Mesendoderm (in vitro differentiated cells): ENCODE data around the gene P2RX3.

Experiments used
- DNase-seq: peaks from one replicate; pipeline ENCODE4 v3.0.0; 2013
- H2AK5ac ChIP-seq: 2 replicates; pipeline ENCODE4 v1.6.1; 2013; ENCODE audit warnings: low read length, inconsistent platforms
- H2BK120ac ChIP-seq: 2 replicates; pipeline ENCODE4 v1.6.1; 2013; ENCODE audit warnings: low read depth, mild to moderate bottlenecking, low read length, moderate library complexity, mixed read lengths
- H2BK15ac ChIP-seq: replicated peaks from 2 replicates; pipeline ENCODE4 v1.6.1; 2013; ENCODE audit warnings: low read depth, mild to moderate bottlenecking, moderate library complexity
- H2BK5ac ChIP-seq: 2 replicates; pipeline ENCODE4 v1.6.1; 2013; ENCODE audit warnings: low read length, inconsistent platforms
- H3K18ac ChIP-seq: 2 replicates; pipeline ENCODE4 v1.6.1; 2013; ENCODE audit warnings: mild to moderate bottlenecking, low read length, mixed read lengths
- H3K23ac ChIP-seq: one replicate; pipeline ENCODE4 v1.6.1; 2013; ENCODE audit warnings: low read length
- H3K27ac ChIP-seq: 2 replicates; pipeline ENCODE4 v1.5.1; 2013; ENCODE audit warnings: low read depth, mild to moderate bottlenecking, inconsistent platforms, low read length, moderate library complexity
- H3K27me3 ChIP-seq: 2 replicates; pipeline ENCODE4 v1.6.1; 2013; ENCODE audit warnings: low read length, control low read depth, mild to moderate bottlenecking, inconsistent platforms; ENCODE audit not compliant: insufficient read depth, poor library complexity
- H3K36me3 ChIP-seq: 2 replicates; pipeline ENCODE4 v1.6.1; 2013; ENCODE audit warnings: low read length, inconsistent platforms; ENCODE audit not compliant: control insufficient read depth, insufficient read depth
- H3K4ac ChIP-seq: one replicate; pipeline ENCODE4 v1.6.1; 2013; ENCODE audit warnings: low read depth, mild to moderate bottlenecking, low read length, moderate library complexity
- H3K4me1 ChIP-seq: 2 replicates; pipeline ENCODE4 v1.6.1; 2013; ENCODE audit warnings: low read depth, low read length, inconsistent platforms; ENCODE audit not compliant: control insufficient read depth
- H3K4me2 ChIP-seq: 2 replicates; pipeline ENCODE4 v1.6.1; 2013; ENCODE audit warnings: low read length
- H3K4me3 ChIP-seq: 2 replicates; pipeline ENCODE4 v1.5.1; 2013; ENCODE audit warnings: mild to moderate bottlenecking, low read length
- H3K56ac ChIP-seq: one replicate; pipeline ENCODE4 v1.6.1; 2013; ENCODE audit warnings: low read length
- H3K79me1 ChIP-seq: 2 replicates; pipeline ENCODE4 v1.6.1; 2013; ENCODE audit warnings: low read length, inconsistent platforms
- H3K79me2 ChIP-seq: 2 replicates; pipeline ENCODE4 v1.6.1; 2013; ENCODE audit warnings: mild to moderate bottlenecking, low read length; ENCODE audit not compliant: control insufficient read depth, insufficient read depth
- H3K9ac ChIP-seq: 2 replicates; pipeline ENCODE4 v1.6.1; 2013; ENCODE audit warnings: low read length, inconsistent platforms
- H4K5ac ChIP-seq: one replicate; pipeline ENCODE4 v1.6.1; 2013; ENCODE audit warnings: low read length
- H4K8ac ChIP-seq: one replicate; pipeline ENCODE4 v1.6.1; 2013; ENCODE audit warnings: low read depth, mild to moderate bottlenecking, control low read depth, low read length, moderate library complexity
- WGBS: extraction: QIAGEN DNeasy Blood & Tissue Kit; methylation state at CpG from one replicate; pipeline ENCODE4 v1.1.7; 2013; ENCODE audit warnings: low lambda C conversion rate, missing lambda C conversion rate; ENCODE audit not compliant: insufficient coverage; ENCODE audit errors: extremely low coverage; 5-methylcytosine and 5-hydroxymethylcytosine counted together

P2RX3 gene

GRCh38 chr11:57357856-57358255 is 19.7 kb downstream of the P2RX3 start:
- H3K79me1 ChIP-seq, result no peaks in the 10 kb centered on the region
- H3K9ac ChIP-seq, result no peak overlapping the region
- no peak overlapping the region for H3K27ac ChIP-seq
- no peaks in the 10 kb centered on the region for H3K27me3 ChIP-seq
- no peak overlapping the region for H2BK15ac ChIP-seq
- WGBS, result no CpG with 5 or more reads among the region's 6 CpGs
- H4K8ac ChIP-seq, result no peak overlapping the region
- H3K4me1 ChIP-seq, result peaks cover 2% of the 10 kb centered on the region
- no peak overlapping the region for H3K4ac ChIP-seq
- no peak overlapping the region for H3K4me2 ChIP-seq
- H3K23ac ChIP-seq, result no peak overlapping the region
- DNase-seq, result no peak
- no peak overlapping the region for H2AK5ac ChIP-seq
- no peaks in the 10 kb centered on the region for H3K79me2 ChIP-seq
- H4K5ac ChIP-seq, result no peak overlapping the region
- no peak overlapping the region for H3K18ac ChIP-seq
- H3K36me3 ChIP-seq, result no peaks in the 10 kb centered on the region
- H2BK120ac ChIP-seq, result no peak overlapping the region
- no peak overlapping the region for H2BK5ac ChIP-seq
- H3K56ac ChIP-seq, result no peak overlapping the region
- no peak overlapping the region for H3K4me3 ChIP-seq

DNA sequence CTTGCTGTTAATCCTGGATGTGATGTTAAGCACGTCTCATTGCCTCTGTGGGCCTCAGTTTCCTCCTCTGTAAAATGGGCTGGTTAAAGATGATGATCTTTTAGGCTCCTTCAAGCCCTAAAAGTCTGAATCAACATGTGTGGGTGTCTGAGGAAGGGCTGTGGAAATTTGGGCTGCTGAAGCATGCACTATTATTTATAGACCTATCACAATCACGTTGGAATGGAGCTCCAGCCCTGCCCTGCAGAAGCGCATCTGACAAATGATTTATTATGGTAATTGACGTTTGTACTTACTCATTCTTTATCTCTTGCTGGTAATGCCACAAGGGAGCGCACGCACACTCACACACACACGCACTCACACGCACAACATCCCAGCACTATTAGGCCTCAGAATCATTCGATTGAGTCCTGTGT is 20.4 kb downstream of the P2RX3 start:
- H3K27me3 ChIP-seq, result no peaks in the 10 kb centered on the region
- no peak overlapping the region for H4K8ac ChIP-seq
- no peaks in the 10 kb centered on the region for H3K79me1 ChIP-seq
- H2BK15ac ChIP-seq, result no peak overlapping the region
- no peak overlapping the region for H2BK120ac ChIP-seq
- no peak overlapping the region for H3K9ac ChIP-seq
- H3K18ac ChIP-seq, result no peak overlapping the region
- no peak overlapping the region for H4K5ac ChIP-seq
- H3K27ac ChIP-seq, result no peak overlapping the region
- no peaks in the 10 kb centered on the region for H3K79me2 ChIP-seq
- no peaks in the 10 kb centered on the region for H3K4me1 ChIP-seq
- H2BK5ac ChIP-seq, result no peak overlapping the region
- no CpG with 5 or more reads among the region's 9 CpGs for WGBS
- no peaks in the 10 kb centered on the region for H3K36me3 ChIP-seq
- H2AK5ac ChIP-seq, result no peak overlapping the region
- H3K56ac ChIP-seq, result no peak overlapping the region
- DNase-seq, result no peak
- H3K4ac ChIP-seq, result no peak overlapping the region
- no peak overlapping the region for H3K23ac ChIP-seq
- H3K4me2 ChIP-seq, result no peak overlapping the region
- H3K4me3 ChIP-seq, result no peak overlapping the region

DNA sequence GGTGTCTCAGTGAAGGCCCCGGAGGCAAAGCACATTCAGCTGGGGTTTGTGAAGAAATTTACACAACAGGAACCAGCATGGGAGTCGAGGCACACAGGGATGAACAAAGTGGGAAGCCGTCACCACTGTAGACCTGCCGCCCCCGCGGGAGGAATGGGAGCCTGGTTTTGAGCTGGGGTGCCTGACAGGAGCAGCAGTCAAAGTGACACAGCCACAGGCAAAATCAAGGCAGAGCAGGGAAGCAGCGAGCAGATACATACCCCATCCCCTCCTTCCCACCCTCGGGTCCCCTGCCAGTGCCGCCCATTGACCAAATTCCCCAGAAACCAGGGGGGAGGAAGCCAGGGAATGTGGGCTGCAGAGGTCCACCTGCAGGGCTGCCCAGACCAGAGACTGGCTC is 20.8 kb downstream of the P2RX3 start:
- Histone ChIP-seq H3K4ac (no peak overlapping the region), H3K4me3 (no peak overlapping the region), H3K27me3 (no peaks in the 10 kb centered on the region), H3K56ac (no peak overlapping the region), H2BK120ac (no peak overlapping the region), H3K4me1 (no peaks in the 10 kb centered on the region), H3K4me2 (no peak overlapping the region), H2BK5ac (no peak overlapping the region), H3K9ac (no peak overlapping the region), H3K79me2 (no peaks in the 10 kb centered on the region), H3K18ac (no peak overlapping the region), H4K8ac (no peak overlapping the region), H3K36me3 (no peaks in the 10 kb centered on the region), H4K5ac (no peak overlapping the region), H2AK5ac (no peak overlapping the region), H3K79me1 (no peaks in the 10 kb centered on the region), H3K23ac (no peak overlapping the region), H3K27ac (no peak overlapping the region), H2BK15ac (no peak overlapping the region)
- no peak for DNase-seq
- no CpG with 5 or more reads among the region's 9 CpGs for WGBS

DNA sequence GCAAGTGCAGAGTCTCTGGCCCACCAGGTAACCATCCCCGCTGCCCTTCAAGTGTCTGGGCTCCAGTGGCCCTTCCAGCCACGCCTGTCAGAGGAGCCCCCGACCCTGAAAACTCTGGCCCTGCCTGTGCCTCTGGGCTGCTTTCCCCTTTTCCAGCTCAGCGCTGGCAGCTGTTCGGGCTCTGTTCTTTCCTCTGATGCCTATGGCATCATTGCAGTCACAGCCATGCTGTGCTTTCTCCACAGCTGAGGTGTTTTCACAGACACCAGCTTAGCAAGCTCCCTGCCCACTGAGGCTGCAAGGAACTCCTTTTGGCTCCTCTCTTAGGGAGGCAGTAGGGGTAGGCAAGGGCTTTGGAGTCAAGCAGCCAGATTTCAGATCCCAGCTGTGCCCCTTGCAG is 21.2 kb downstream of the P2RX3 start:
- H3K4me3 ChIP-seq, result no peak overlapping the region
- no peaks in the 10 kb centered on the region for H3K36me3 ChIP-seq
- no peak overlapping the region for H3K9ac ChIP-seq
- no peak overlapping the region for H4K5ac ChIP-seq
- H2AK5ac ChIP-seq, result no peak overlapping the region
- no peak overlapping the region for H3K18ac ChIP-seq
- DNase-seq, result no peak
- no peak overlapping the region for H3K56ac ChIP-seq
- no peak overlapping the region for H4K8ac ChIP-seq
- H3K27ac ChIP-seq, result no peak overlapping the region
- H3K4me2 ChIP-seq, result no peak overlapping the region
- no peak overlapping the region for H2BK15ac ChIP-seq
- no peak overlapping the region for H2BK5ac ChIP-seq
- WGBS, result no CpG with 5 or more reads among the region's 5 CpGs
- H3K4ac ChIP-seq, result no peak overlapping the region
- no peaks in the 10 kb centered on the region for H3K4me1 ChIP-seq
- no peaks in the 10 kb centered on the region for H3K79me2 ChIP-seq
- no peak overlapping the region for H2BK120ac ChIP-seq
- no peaks in the 10 kb centered on the region for H3K27me3 ChIP-seq
- H3K79me1 ChIP-seq, result no peaks in the 10 kb centered on the region
- no peak overlapping the region for H3K23ac ChIP-seq

GRCh38 chr11:57359896-57360690 is 21.9 kb downstream of the P2RX3 start:
- H3K4me3 ChIP-seq, result no peak overlapping the region
- no peak overlapping the region for H3K23ac ChIP-seq
- H3K79me2 ChIP-seq, result no peaks in the 10 kb centered on the region
- H3K9ac ChIP-seq, result no peak overlapping the region
- H3K4me1 ChIP-seq, result peaks cover 2% of the 10 kb centered on the region
- H3K56ac ChIP-seq, result no peak overlapping the region
- H3K27me3 ChIP-seq, result no peaks in the 10 kb centered on the region
- no peak overlapping the region for H3K18ac ChIP-seq
- no peak overlapping the region for H3K4ac ChIP-seq
- no peak overlapping the region for H2BK15ac ChIP-seq
- peak; percentile 50 for DNase-seq
- no peak overlapping the region for H2BK5ac ChIP-seq
- no peak overlapping the region for H3K4me2 ChIP-seq
- H4K5ac ChIP-seq, result no peak overlapping the region
- no peaks in the 10 kb centered on the region for H3K79me1 ChIP-seq
- H2AK5ac ChIP-seq, result no peak overlapping the region
- H2BK120ac ChIP-seq, result no peak overlapping the region
- no peak overlapping the region for H3K27ac ChIP-seq
- WGBS, result no CpG with 5 or more reads among the region's 9 CpGs
- H3K36me3 ChIP-seq, result no peaks in the 10 kb centered on the region
- no peak overlapping the region for H4K8ac ChIP-seq

- Histone ChIP-seq H3K4ac (no peak overlapping the region), H3K4me2 (no peak overlapping the region), H3K4me3 (no peak overlapping the region), H3K18ac (no peak overlapping the region), H3K36me3 (no peaks in the 10 kb centered on the region), H3K27me3 (no peaks in the 10 kb centered on the region), H3K79me1 (no peaks in the 10 kb centered on the region), H2BK5ac (no peak overlapping the region), H3K56ac (no peak overlapping the region), H3K9ac (no peak overlapping the region), H2BK15ac (no peak overlapping the region), H2BK120ac (no peak overlapping the region), H3K27ac (no peak overlapping the region), H2AK5ac (no peak overlapping the region), H3K79me2 (no peaks in the 10 kb centered on the region), H3K23ac (no peak overlapping the region), H4K8ac (no peak overlapping the region), H3K4me1 (peaks cover 2% of the 10 kb centered on the region), H4K5ac (no peak overlapping the region)
- no peak for DNase-seq
- no CpG with 5 or more reads among the region's 8 CpGs for WGBS
These were observed 22.8 kb downstream of the P2RX3 start for GRCh38 chr11:57360991-57361390.
